Kidney epithelial cell (primary cell): ENCODE results near the gene CFAP58. TPM values are rescaled to one million over a fixed set of nuclear protein-coding genes. Genes with fewer than 3 reads are reported as not detected.

ENCODE experiments used
- DNase-seq: peaks from one replicate; pipeline ENCODE4 v3.0.0-alpha.2; 2010; ENCODE audit warnings: low read depth
- H3K27me3 ChIP-seq: 2 replicates; pipeline ENCODE4 v1.6.0; 2011; ENCODE audit warnings: low read length; ENCODE audit not compliant: control insufficient read depth, insufficient read depth
- H3K36me3 ChIP-seq: 2 replicates; pipeline ENCODE4 v1.5.1; 2011; ENCODE audit warnings: low read length; ENCODE audit not compliant: control insufficient read depth, insufficient read depth
- H3K4me3 ChIP-seq: 2 replicates; pipeline ENCODE4 v1.5.1; 2011; ENCODE audit warnings: low read depth, mild to moderate bottlenecking, control low read depth, low read length
- total RNA-seq: library from RNA; depleted of rRNA; stranded (reverse); fragments of >200 nt; gene quantifications from 2 replicates; pipeline ENCODE4 v1.2.3, GENCODE V29; 2015
- TF ChIP-seq, protein P1 (sequence below): IDR thresholded peaks from 2 replicates; pipeline ENCODE4 v1.5.1; 2011; ENCODE audit warnings: mild to moderate bottlenecking, moderate library complexity, low read length, control low read depth, inconsistent platforms; ENCODE audit not compliant: insufficient read depth, poor library complexity, severe bottlenecking

The CFAP58 gene
- total RNA-seq, 1 donor from 2014 or later, result 0.75 TPM

DNA sequence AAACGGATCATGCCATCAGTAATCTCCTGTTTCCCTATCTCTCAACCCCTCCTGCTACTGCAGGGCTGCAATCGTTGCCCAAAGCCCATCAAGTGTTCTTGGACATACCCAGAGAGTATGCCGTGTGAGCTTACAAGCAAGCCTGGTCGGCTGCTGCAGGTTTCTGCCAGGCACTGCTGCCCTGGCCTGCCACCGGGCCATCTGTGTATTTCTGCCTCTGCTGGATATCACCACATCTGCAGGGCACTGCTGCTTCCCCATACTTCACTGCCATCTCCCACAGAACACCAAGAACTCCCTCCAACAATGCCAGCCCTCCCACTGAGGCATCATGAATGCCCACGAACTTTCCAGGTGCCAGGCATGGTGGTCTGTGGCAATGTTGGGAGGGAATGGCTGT, 149.3 kb downstream of the CFAP58 start:
- Histone ChIP-seq H3K36me3 (no peaks in the 10 kb centered on the region), H3K4me3 (no peak overlapping the region), H3K27me3 (peaks cover 5% of the 10 kb centered on the region)
- no peak for DNase-seq
- TF ChIP-seq, protein P1, sequence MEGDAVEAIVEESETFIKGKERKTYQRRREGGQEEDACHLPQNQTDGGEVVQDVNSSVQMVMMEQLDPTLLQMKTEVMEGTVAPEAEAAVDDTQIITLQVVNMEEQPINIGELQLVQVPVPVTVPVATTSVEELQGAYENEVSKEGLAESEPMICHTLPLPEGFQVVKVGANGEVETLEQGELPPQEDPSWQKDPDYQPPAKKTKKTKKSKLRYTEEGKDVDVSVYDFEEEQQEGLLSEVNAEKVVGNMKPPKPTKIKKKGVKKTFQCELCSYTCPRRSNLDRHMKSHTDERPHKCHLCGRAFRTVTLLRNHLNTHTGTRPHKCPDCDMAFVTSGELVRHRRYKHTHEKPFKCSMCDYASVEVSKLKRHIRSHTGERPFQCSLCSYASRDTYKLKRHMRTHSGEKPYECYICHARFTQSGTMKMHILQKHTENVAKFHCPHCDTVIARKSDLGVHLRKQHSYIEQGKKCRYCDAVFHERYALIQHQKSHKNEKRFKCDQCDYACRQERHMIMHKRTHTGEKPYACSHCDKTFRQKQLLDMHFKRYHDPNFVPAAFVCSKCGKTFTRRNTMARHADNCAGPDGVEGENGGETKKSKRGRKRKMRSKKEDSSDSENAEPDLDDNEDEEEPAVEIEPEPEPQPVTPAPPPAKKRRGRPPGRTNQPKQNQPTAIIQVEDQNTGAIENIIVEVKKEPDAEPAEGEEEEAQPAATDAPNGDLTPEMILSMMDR, result no peak

Other genes with a start within 250 kb of the CFAP58 start
- gene SFR1, start 231.7 kb upstream of the CFAP58 start, total RNA-seq, result 11.0 and 12.8 TPM in 2 replicates
- gene CFAP43, start 121.5 kb upstream of the CFAP58 start, total RNA-seq, result 0.34 and 0.75 TPM in 2 replicates
- 352 and 414 TPM in 2 replicates for gene GSTO1, start 98.9 kb upstream of the CFAP58 start, total RNA-seq
- 22.0 and 24.0 TPM in 2 replicates for gene GSTO2, start 84.6 kb upstream of the CFAP58 start, total RNA-seq
- gene ITPRIP, start 15.4 kb upstream of the CFAP58 start, total RNA-seq, result 34.8 and 41.1 TPM in 2 replicates